NCI-H748 (cell line): ENCODE data around the gene UBA6.
"Not testable (repeated sequence)": the region's sequence is repeated elsewhere in the genome, so short reads cannot be mapped to it uniquely, and the experiment has no call there.

Experiments used
- DNase-seq: peaks from one replicate; lab custom pipeline; 2025; ENCODE audit not compliant: unreplicated experiment; lab: John Stamatoyannopoulos, UW

UBA6 gene

DNA sequence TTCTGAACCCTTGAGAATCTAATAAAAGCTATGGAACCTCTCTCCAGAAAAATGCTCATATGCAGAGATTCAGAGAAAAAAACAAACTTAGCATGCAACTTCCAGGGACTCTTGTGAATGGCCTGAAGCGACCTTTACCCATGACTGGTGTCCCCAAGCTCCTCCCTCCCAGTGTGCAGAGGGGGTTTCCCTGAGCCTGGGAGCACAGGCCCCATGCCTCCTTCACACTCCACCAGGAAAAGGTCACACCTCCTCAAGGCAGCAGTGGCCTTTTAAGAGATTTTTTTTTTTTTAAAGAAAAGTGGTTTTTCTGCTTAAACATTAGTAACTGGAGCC, 13.3 kb upstream of the UBA6 start:
- no peak for DNase-seq

DNA sequence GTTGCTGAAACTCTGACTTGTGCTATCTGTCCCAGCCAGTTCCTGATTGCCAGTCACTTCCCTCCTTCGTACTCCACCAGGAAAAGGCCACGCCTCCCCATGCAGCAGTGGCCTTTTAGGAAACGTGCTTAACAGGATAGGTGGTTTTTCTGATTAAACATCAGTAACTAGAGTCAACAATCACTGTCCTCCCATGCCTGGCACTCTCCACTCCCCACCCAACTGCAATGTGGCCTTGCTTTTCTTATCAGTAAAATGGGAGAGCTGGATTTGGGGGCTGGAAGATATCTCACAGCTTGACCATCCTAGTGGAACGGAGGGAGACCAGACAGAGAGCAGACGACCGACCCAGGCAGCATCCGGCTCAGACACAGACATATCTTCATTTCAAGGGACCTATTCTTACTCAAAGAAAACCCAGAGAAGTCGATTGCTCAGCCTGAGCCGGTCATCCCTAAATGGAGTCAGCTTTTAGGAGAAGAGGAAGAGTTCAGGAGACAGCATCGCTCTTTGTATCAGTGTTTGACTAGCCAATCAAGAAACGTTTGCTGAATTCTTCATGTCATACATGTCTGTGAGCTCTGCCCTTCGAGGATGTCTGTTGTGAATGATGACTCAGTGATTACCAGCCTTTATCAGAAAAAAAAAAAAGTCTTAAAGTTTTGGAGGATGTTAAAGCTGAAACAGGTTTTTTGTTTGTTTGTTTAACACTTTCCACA, 12.7 kb upstream of the UBA6 start:
- DNase-seq = no peak

DNA sequence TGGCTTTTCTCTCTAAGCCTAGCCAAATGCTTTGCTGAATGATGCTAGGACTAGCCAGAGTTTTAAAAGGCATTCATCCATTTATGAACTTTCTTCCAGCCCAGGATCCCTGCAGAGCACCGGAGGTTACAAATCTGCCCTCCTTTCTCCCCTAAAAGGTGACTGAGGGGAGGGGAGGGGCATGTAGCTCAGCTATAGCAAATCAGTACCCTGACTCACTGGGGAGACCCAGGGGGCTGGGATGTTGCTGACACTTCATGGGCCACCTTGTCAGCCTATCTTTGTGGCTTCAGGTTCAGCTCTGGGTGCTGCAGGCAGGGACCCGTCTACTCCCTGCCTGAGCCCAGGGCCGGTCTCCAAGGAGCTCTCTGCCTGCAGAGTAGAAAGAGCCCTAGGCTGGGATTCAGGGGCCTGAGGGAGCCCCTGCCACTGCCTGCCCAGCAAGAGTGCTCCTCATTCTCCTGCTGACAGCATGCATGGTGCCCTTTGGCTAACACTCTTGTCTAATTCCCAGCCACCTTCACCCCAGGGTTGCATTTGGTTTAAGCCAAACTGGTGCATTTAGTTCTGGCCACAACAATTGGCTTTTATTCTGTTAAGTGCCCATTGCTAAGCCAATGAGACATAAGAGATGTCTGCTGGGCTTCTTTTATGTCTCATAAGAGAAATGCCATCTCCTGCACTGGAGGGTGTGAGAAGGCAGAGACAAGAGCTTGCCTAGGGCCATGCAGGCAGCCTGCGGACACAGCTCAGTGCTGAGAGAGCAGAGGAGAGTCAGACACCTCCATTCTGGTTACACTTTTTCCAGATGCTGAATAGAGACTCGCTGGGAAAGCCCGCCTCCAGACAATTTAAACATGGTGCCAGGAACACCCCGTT, 11.9 kb upstream of the UBA6 start:
- DNase-seq = no peak

DNA sequence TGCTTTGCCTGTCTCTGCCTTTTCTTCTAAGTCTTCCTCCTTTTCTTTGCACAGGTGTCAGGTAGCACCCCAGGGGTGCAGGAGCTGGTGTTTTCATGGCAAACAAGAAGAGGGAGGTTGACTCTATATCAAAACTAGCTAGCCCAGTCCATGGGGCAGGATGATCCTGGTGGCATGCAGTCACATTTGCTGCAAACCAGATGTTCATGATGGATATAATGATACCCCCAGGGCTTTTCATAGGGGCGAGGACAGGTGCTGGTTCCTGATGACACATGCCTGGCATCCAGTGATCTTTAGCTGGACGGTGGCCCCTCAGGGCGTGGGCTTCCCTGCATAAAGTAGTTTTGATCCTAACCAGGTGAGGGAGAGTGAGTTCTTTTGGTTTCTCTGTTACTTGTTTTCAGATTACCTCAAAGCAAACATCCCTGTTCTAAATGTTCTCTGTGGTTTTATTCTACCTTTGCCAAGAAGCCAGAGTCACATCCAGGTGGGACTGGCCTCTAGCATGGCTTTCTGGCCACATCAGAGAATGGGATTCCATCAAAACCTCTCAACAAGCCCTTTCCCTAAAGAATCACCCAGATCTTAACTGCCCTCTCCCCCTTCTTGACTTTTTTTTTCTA, 11.2 kb upstream of the UBA6 start:
- DNase-seq = no peak

DNA sequence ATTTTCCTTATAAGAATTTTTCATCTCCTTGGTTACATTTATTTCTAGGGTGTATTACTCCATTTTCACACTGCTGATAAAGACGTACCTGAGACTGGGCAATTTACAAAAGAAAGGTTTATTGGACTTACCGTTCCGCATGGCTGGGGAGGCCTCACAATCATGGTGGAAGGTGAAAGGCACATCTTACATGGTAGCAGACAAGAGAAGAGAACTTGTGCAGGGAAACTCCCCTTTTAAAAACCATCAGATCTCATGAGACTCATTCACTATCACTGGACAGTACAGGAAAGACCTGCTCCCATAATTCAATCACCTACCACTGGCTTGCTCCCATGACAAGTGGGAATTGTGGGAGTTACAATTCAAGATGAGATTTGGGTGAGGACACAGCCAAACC, 5.7 kb upstream of the UBA6 start:
- DNase-seq = not testable (repeated sequence)

DNA sequence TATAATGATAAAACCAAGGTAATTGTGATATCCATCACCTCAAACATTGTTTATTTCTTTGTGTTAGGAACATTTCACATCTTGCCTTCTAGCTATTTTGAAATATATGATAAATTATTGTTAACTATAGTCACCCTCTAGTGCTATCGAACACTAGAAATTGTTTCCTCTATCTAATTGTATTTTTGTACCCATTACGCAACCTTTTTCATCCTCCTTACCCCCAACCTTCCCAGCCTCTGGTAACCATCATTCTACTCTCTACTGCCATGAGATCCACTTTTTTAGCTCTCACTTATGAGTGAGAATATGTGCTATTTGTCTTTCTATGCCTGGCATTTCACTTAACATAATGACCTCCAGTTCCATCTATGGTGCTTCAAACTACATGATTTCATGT, 3.9 kb upstream of the UBA6 start:
- DNase-seq = no peak

DNA sequence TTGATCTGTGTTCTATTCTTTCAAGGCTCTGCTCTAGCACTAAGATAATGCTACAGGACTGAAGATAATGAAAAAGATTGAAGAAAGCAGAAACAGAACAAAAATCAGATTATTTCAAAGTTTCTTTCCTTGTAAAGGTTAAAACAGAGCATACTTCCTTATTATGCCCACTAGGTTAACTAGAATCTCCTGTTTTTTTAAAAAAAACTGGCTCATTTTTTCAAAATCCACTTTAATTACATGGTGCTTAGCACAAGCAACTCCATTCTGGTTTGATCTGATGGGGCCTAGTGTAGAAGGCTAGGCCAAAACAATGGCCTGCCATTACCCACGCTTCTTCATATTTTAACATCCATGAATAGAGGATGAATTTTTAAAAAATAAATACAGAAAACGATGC, 1.2 kb upstream of the UBA6 start:
- DNase-seq = no peak

DNA sequence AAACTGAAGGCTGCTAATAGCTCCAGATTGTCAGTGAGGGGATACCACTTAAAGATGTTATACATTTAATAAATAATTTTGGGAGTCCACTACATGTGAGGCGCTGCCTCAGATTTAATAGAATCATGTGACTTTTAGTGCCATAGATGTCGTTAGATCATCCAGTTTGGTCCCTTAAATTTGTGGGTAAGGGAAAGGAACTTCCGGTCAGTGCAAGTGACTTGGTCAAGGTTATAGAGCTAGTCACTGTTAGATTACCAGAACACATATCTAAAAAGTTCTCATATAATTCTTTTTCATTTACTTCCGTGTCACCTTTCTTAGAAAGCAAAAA, 529 bp upstream of the UBA6 start:
- DNase-seq = peak; percentile 40

DNA sequence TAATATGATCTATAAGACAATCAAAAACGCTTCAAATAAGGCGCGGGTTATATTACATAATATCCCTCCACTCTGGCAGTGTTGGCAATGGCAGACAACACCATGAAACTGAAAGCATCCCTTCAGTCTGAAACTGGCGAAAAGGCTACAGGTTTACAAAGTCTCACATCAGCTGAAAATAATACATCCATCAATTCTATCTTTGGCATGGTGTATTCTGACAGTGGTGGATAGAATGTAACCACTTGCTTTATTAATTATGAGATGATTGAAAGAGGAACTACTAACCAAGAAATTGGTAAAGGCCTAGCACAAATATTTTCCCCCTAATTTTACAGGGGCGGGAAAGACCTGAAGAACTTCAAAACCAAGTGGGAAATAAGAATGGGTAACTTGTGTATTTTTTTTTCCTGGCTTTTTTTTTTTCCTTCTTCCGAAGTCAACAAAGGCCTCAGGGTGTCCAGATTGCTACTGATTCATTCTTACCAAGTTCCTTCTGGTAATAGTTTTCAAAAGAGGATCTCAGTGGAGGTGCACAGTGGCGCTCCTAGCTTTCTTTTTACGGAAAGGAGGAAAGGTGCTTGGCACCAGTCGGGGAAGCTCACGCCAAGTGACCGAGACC, 728 bp downstream of the UBA6 start:
- DNase-seq = no peak

DNA sequence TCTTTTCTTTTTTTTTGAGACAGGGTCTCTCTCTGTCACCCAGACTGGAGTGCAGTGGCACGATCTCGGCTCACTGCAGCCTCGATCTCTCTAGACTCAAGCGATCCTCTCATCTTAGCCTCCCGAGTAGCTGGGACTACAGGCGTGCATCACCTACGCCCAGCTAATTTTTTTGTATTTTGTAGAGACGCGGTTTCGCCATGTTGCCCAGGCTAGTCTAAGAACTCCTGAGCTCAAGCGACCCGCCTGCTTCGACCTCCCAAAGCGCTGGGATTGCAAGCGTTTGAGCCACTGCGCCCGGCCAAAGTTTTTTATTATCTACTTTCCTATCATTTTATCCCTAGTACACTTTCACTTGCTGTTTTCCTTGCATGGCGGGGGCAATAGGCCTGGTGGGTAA, 1.4 kb downstream of the UBA6 start:
- peak; percentile 11 for DNase-seq

DNA sequence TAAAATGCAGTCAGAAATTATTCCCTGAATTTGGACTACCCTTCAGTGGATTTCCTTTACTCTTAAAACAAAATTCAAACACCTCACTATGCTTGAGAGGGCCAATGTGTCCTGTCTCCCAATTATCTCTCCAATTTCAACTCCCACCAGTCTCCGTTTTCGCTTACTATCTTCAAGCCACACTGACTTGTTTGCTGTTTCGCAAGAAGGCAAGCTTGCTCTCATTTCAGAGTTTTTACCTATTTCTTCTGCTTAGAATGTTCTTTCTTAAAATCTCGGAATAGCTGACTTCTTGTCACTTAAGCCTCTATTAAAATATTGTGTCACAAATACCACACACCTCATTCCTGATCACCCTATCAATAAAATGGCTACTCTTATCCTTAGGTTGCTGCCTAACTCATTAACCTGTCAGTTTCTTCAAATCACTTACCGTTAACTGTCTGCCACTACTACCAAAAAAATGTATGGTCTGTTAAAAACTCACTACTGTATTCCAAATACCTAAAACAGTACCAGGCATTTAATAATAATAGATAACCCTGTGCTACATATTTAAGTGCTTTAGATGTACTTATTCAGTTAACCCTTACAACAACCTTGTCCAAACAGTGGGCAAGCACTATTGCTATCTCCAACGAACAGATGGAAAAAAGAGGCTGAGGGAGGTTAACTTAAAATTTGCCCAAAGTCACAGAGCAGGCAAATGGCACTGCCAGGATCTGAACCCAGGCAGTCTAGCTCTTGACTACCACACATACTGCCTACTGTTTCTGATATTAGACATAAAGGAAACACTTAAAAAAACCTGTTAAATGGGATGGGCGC, 2.9 kb downstream of the UBA6 start:
- no peak for DNase-seq

DNA sequence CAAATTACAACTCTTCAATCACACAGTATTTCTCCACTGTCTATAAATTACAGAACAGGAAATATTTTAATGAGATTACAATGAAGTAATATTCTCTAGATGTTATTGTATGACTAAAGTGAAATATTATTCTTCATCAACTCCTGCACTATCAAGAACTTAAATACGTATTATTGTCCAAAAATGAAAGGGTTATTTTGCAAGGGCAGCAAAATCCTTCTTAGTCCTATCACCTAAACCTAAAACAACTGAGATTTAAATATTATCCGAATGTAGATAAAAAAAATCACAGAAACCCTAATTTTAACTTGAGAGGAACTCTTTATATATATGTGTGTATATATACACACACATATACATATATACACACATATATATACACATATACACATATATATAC, 4.9 kb downstream of the UBA6 start:
- no peak for DNase-seq

DNA sequence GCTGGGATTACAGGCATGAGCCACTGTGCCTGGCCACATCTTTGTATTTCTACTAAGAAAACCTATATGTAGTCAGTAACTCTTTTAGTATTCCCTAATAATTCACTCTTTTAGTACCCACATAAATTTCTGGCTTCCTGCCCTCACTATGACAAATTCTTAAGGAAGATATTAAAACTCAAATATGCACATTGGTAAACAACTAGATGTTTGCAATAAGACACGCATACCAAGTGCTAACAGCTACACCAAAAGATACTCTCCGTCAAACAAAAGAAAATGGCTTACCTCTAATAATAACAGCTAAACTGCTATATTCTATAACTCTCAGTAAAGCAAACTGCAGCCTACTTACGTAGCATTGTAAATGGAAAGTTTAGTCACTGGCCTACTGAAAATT, 6.3 kb downstream of the UBA6 start:
- no peak for DNase-seq

DNA sequence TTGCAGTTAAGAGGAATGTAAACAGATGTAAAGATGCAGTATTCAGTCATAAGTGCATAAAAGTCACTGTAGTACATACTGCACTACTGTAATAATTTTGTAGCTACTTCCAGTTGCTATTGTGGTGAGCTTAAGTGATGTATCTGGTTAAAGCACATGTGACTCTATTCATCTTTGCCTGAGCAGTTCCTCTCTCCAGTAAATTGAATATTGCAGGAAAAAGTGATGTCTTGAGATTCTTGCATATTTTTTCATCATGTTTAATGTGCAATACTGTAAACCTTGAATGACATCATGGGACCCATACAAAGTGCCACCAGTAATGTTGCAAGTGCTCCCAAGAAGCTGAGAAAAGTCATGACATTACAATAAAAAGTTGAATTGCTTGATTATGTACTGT, 9.6 kb downstream of the UBA6 start:
- DNase-seq = no peak

DNA sequence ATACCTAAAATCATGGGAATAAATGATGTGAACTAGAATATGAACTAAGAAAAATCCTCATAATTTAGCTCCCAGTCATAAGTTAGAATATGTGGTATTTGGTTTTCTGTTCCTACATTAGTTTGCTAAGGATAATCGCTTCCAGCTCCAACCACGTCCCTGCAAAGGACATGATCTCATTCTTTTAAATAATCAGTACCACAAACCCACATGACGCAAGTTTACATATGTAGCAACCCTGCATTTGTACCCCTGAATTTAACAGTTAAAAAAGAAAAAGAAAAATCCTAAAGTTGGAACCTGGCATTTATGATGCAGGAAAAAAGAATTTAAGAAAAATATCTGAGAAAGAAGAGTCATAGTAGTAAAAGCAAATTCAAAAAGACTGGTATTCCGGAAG, 13.3 kb downstream of the UBA6 start:
- no peak for DNase-seq

DNA sequence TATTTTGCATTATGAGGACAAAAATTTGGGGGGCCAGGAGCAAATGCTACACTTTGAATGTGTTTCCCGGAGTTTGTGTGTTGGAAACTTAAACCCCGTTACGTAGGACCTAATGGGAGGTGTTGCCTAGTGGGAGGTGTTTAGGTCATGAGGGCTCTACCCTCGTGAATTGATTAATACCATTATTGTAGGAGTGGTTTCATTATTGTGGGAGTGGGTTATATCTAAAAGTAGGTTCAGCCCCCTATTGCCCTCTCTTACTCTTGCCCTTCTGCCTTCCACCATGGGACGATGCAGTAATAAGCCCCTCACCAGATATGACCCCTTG, 15.5 kb downstream of the UBA6 start:
- no peak for DNase-seq

DNA sequence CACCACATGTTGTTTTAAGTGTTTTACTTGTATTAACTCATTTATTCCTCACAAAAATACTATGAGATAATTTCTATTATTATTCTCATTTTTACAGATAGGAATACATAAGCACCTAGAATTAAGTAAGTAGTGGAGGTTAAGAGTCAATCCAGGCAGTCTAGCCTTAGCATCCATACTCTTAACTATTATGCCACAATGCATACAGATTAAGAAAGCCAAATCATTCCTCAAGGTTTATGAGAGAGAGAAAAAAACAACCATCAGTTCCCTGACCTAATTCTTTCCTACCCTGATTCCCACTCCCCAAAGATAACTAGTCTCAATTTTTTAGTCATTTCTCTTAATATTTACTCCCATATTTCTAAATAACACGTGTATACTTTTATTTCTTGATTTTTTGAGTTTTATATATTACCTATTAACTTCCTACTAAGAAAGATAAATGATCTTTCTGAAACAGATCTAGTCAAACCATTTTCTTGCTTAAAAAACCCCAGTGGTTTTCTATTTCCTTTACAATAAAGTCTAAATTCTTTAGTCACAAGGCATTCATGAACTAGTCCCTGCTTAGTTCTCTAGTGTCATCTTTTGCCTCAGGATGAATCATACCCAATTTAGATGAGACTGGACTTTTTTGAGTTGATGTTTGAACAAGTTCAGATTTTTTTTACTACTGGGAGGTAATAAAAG, 16.0 kb downstream of the UBA6 start:
- no peak for DNase-seq

DNA sequence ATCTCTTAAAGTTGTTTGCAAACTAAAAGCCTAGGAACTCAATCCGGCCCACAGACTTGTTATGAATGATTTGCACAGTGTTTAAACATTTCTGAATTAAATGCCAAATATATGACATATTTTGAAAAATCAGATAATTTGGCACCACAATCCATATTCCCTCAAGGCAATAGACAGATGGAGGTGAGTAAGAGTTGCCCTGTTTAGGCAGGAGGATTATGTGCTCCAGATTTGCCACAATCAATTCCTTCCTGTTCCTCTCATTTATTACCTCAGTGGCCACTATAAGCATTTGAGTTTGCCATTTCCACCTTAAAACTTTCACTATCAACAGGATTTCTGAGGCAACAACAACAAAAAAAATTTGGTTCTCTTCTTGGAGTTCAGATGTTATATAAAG, 18.7 kb downstream of the UBA6 start:
- no peak for DNase-seq

DNA sequence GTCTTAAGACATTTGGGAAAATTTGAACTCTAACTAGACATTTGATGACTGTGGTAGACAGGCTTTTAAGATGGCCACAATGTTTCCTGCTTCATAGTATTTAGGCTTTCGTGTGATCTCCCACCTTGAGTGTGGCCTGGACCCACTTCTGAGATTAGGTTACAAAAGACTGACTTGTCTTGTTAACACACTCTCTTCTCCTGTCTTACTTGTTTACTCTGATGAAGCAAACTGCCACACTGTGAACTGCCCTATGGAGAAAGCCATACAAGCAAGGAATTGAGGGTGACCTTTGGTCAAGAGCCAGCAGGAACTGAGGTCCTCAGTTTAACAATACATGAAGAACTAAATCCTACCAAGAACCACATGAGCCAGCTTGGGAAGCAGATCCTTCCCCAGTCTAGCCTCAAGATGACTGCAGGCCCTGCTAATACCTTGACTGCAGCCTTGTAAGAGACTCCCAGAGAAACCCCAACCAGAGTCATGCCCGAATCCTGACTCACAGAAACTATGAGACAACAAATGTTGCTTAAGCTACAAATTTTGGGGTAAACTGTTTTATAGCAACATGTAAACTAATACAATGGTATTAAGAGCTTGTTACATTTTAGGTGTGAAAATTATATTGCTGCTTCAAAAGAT, 20.3 kb downstream of the UBA6 start:
- no peak for DNase-seq

DNA sequence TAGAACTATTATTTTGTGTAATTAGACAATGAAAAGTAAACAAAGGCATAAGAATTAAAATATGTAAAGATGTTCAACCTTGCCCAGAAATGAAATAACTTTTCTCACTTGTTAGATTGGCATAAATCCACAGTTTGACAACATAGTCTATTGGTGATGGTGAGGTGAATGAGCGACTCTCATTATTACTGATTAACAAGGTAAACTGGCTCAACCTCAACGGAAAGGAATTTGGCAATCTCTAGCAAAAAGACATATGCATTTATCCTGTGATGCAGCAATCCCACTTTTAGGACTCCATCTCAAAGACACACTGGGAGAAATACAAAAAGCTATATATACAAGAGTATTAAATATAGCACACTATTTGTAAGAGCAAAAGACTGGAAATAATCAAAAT, 22.3 kb downstream of the UBA6 start:
- DNase-seq = no peak
